HCT116 (cell line): Measurements from ENCODE around the gene C3orf70. TPM values are rescaled to one million over a fixed set of nuclear protein-coding genes. Genes with fewer than 3 reads are reported as not detected.

ENCODE experiments used
- ATAC-seq: fragments of 200-7000 bp; cut with Tn5 transposase; 2 replicates; pipeline ENCODE4 v1.9.1; 2020; ENCODE audit warnings: mild to moderate bottlenecking, moderate library complexity
- BruUV-seq: library from RNA; stranded (reverse); fragments of 400-500 nt; replicated peaks from 2 replicates; lab custom pipeline; 2021; lab: Mats Ljungman, UMichigan
- CTCF ChIA-PET: fragments of 300-600 bp; sonication (Branson Sonifier 250); formaldehyde crosslinking; loops from one replicate; lab custom pipeline; 2021; ENCODE audit warnings: antibody characterized with exemption; lab: Charles Lee
- POLR2A ChIA-PET: fragments of 300-600, 350-600 bp; sonication (Branson Sonifier 250); formaldehyde crosslinking; loops from one replicate; lab custom pipeline; 2021; ENCODE audit warnings: antibody characterized with exemption; lab: Charles Lee
- RAD21 ChIA-PET, 2 experiments: fragments of 300-600 bp; sonication (Branson Sonifier 250); formaldehyde crosslinking; loops; one replicate each; lab custom pipeline; 2023; ENCODE audit warnings: low total read pairs in 2 of 2; ENCODE audit not compliant: uncharacterized antibody in 2 of 2, unreplicated experiment in 2 of 2, low non-redundant PET in 1 of 2; lab: Charles Lee
- DNase-seq: peaks from one replicate; pipeline ENCODE4 v3.0.0-alpha.2; 2010; ENCODE audit warnings: low read depth, low spot score
- H2AFZ ChIP-seq: fragments of 200-600 bp; shearing (Covaris generic), sonication (generic); 2 replicates; pipeline ENCODE4 v1.6.1; 2017; ENCODE audit warnings: low read depth, mixed run types, mixed read lengths, antibody characterized with exemption, low read length; ENCODE audit not compliant: poor library complexity, severe bottlenecking
- H3K27ac ChIP-seq: 2 replicates; pipeline ENCODE4 v1.5.1; 2012; ENCODE audit warnings: low read depth, low read length
- H3K27me3 ChIP-seq: fragments of 200-600 bp; sonication (generic); 2 replicates; pipeline ENCODE4 v1.6.1; 2016; ENCODE audit warnings: mixed run types, low read length, mixed read lengths; ENCODE audit not compliant: insufficient read depth
- H3K36me3 ChIP-seq, 2 experiments: fragments of 200-500 bp in 1 of 2; fragments of 200-600 bp in 1 of 2; sonication (Bioruptor generic) in 1 of 2; sonication (generic) in 1 of 2; 2 replicates each; pipeline versions ENCODE4 v1.5.1 to v1.6.1; 2014 to 2016; ENCODE audit warnings: low read length in 2 of 2, inconsistent platforms in 1 of 2, mixed read lengths in 1 of 2, mixed run types in 1 of 2; ENCODE audit not compliant: insufficient read depth in 2 of 2, control insufficient read depth in 1 of 2
- H3K4me1 ChIP-seq, 2 experiments: fragments of 200-600 bp in 1 of 2; sonication (generic) in 1 of 2; 2 replicates each; pipeline versions ENCODE4 v1.5.1 to v1.6.1; 2012 to 2017; ENCODE audit warnings: low read length in 2 of 2, inconsistent platforms in 1 of 2, mild to moderate bottlenecking in 1 of 2, mixed read lengths in 1 of 2, mixed run types in 1 of 2, moderate library complexity in 1 of 2; ENCODE audit not compliant: insufficient read depth in 2 of 2, control insufficient read depth in 1 of 2
- H3K4me2 ChIP-seq: fragments of 200-600 bp; sonication (generic); 2 replicates; pipeline ENCODE4 v1.6.1; 2017; ENCODE audit warnings: mixed run types, low read length, mixed read lengths
- H3K4me3 ChIP-seq, 2 experiments: fragments of 200-600 bp in 1 of 2; sonication (generic) in 1 of 2; replicated peaks in 1 of 2; 2 replicates each; pipeline ENCODE4 v1.5.1; 2011 to 2016; ENCODE audit warnings: low read length in 2 of 2, control low read depth in 1 of 2, low read depth in 1 of 2, mild to moderate bottlenecking in 1 of 2, mixed read lengths in 1 of 2, mixed run types in 1 of 2
- H3K79me2 ChIP-seq: fragments of 200-600 bp; sonication (generic); 2 replicates; pipeline ENCODE4 v1.6.1; 2017; ENCODE audit warnings: mild to moderate bottlenecking, mixed run types, low read length, moderate library complexity, mixed read lengths; ENCODE audit not compliant: insufficient read depth
- H3K9ac ChIP-seq: fragments of 200-600 bp; sonication (generic); 2 replicates; pipeline ENCODE4 v1.6.1; 2016; ENCODE audit warnings: low read length, mixed read lengths
- H3K9me2 ChIP-seq: fragments of 200-600 bp; sonication (generic), shearing (Covaris generic); 2 replicates; pipeline ENCODE4 v1.6.1; 2017; ENCODE audit warnings: mixed run types, mild to moderate bottlenecking, moderate library complexity; ENCODE audit not compliant: insufficient read depth
- H3K9me3 ChIP-seq, 2 experiments: fragments of 200-500 bp in 1 of 2; fragments of 200-600 bp in 1 of 2; sonication (Bioruptor generic) in 1 of 2; sonication (generic) in 1 of 2; 2 replicates each; pipeline ENCODE4 v1.6.1; 2014 to 2017; ENCODE audit warnings: low read length in 2 of 2, mixed read lengths in 2 of 2, inconsistent platforms in 1 of 2, low read depth in 1 of 2, mild to moderate bottlenecking in 1 of 2, mixed run types in 1 of 2, moderate library complexity in 1 of 2; ENCODE audit not compliant: control insufficient read depth in 1 of 2, insufficient read depth in 1 of 2
- H4K20me1 ChIP-seq: fragments of 200-600 bp; sonication (generic), shearing (Covaris generic); 2 replicates; pipeline ENCODE4 v1.6.1; 2017; ENCODE audit warnings: mixed run types, mild to moderate bottlenecking, moderate library complexity; ENCODE audit not compliant: insufficient read depth
- CBX3 ChIP-seq: IDR thresholded peaks from 2 replicates; pipeline ENCODE4 v1.6.1; 2012; ENCODE audit warnings: low read depth
- EGR1 ChIP-seq: IDR thresholded peaks from 2 replicates; pipeline ENCODE4 v1.6.1; 2012; ENCODE audit warnings: low read depth
- ELF1 ChIP-seq: IDR thresholded peaks from 2 replicates; pipeline ENCODE4 v1.6.1; 2012; ENCODE audit warnings: low read depth, borderline replicate concordance
- EZH2 ChIP-seq: fragments of 200-600 bp; sonication (generic); IDR thresholded peaks from 2 replicates; pipeline ENCODE4 v1.6.1; 2017; ENCODE audit warnings: antibody characterized with exemption, mixed run types
- MAX ChIP-seq: IDR thresholded peaks from 2 replicates; pipeline ENCODE4 v1.6.1; 2012
- POLR2AphosphoS5 ChIP-seq: IDR thresholded peaks from 2 replicates; pipeline ENCODE4 v1.6.1; 2011; ENCODE audit warnings: mild to moderate bottlenecking, low read depth, low read length, moderate library complexity
- RAD21 ChIP-seq: IDR thresholded peaks from 2 replicates; pipeline ENCODE4 v1.6.1; 2012; ENCODE audit warnings: low read depth, mild to moderate bottlenecking
- REST ChIP-seq: IDR thresholded peaks from 2 replicates; pipeline ENCODE4 v1.6.1; 2012; ENCODE audit warnings: low read depth
- SIN3A ChIP-seq: IDR thresholded peaks from 2 replicates; pipeline ENCODE4 v1.6.1; 2012; ENCODE audit warnings: low read depth
- SRF ChIP-seq: IDR thresholded peaks from 2 replicates; pipeline ENCODE4 v1.6.1; 2012; ENCODE audit warnings: low read depth
- YY1 ChIP-seq: IDR thresholded peaks from 2 replicates; pipeline ENCODE4 v1.6.1; 2011; ENCODE audit warnings: low read length, low read depth, moderate library complexity, mild to moderate bottlenecking; ENCODE audit not compliant: insufficient replicate concordance; ENCODE audit errors: extremely low read depth
- ZFX ChIP-seq: fragments of 450-650 bp; IDR thresholded peaks from 2 replicates; pipeline ENCODE4 v1.6.1; 2017
- ZNF274 ChIP-seq: fragments of 200-500 bp; sonication (Bioruptor generic); IDR thresholded peaks from 2 replicates; pipeline ENCODE4 v1.6.1; 2014; ENCODE audit warnings: mild to moderate bottlenecking, low read depth, low read length, inconsistent platforms
- intact Hi-C: fragments of 100-400 bp; cut with micrococcal nuclease; formaldehyde crosslinking; loops from 2 replicates; pipeline ENCODE4 v1.10.0; 2022
- total RNA-seq: library from RNA; stranded (reverse); gene quantifications from one replicate; pipeline ENCODE4 v1.2.1, GENCODE V29; 2021; ENCODE audit not compliant: unreplicated experiment
- TF ChIP-seq, protein P1 (sequence below), 3 experiments: fragments of 200-600 bp in 1 of 3; sonication (generic) in 1 of 3; IDR thresholded peaks in 2 of 3; conservative IDR thresholded peaks in 1 of 3; 2 replicates each; pipeline ENCODE4 v1.5.1; 2012 to 2017; ENCODE audit warnings: low read depth in 2 of 3, low read length in 2 of 3, antibody characterized with exemption in 1 of 3, borderline replicate concordance in 1 of 3, control low read depth in 1 of 3, mild to moderate bottlenecking in 1 of 3, mixed read lengths in 1 of 3, mixed run types in 1 of 3, moderate library complexity in 1 of 3; ENCODE audit not compliant: insufficient read depth in 1 of 3

The C3orf70 gene
- total RNA-seq, 1 experiment from 2014 or later = not detected

- TF ChIP-seq EGR1 = no peak
- no peak for TF ChIP-seq REST
- no peak for TF ChIP-seq SIN3A
- TF ChIP-seq POLR2AphosphoS5 = no peak
- no peak for TF ChIP-seq ZNF274
- TF ChIP-seq ZFX = no peak
- no peak for TF ChIP-seq EZH2
- no peak for TF ChIP-seq YY1
- no peak for TF ChIP-seq SRF
- TF ChIP-seq, protein P1, sequence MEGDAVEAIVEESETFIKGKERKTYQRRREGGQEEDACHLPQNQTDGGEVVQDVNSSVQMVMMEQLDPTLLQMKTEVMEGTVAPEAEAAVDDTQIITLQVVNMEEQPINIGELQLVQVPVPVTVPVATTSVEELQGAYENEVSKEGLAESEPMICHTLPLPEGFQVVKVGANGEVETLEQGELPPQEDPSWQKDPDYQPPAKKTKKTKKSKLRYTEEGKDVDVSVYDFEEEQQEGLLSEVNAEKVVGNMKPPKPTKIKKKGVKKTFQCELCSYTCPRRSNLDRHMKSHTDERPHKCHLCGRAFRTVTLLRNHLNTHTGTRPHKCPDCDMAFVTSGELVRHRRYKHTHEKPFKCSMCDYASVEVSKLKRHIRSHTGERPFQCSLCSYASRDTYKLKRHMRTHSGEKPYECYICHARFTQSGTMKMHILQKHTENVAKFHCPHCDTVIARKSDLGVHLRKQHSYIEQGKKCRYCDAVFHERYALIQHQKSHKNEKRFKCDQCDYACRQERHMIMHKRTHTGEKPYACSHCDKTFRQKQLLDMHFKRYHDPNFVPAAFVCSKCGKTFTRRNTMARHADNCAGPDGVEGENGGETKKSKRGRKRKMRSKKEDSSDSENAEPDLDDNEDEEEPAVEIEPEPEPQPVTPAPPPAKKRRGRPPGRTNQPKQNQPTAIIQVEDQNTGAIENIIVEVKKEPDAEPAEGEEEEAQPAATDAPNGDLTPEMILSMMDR (IDR thresholded peaks at IDR 0.05 in 2 of 3, conservative IDR thresholded peaks at IDR 0.05 in 1 of 3; ENCODE audit: borderline replicate concordance in 1 of 3, insufficient read depth in 1 of 3, low read depth in 2 of 3, low read length in 2 of 3) = no peak
- TF ChIP-seq CBX3 = no peak
- no peak for TF ChIP-seq RAD21
- TF ChIP-seq ELF1 = no peak
- no peak for TF ChIP-seq MAX
- no peaks in the 10 kb centered on the region for H3K9me2 ChIP-seq
- no TSS peak for BruUV-seq
- ChIA-PET RAD21 (no interaction called here), CTCF (no interaction called here), POLR2A (interaction anchor here (1.2 kb wide), 1 partner anchor 10 kb away, joined by 4 read pairs; no protein-coding TSS in a partner anchor)
- DNase-seq = no peak
- peaks cover 6% of the 10 kb centered on the region; the same call in 1 of the 2 replicates for H3K27me3 ChIP-seq
- no peaks in the 10 kb centered on the region for H3K36me3 ChIP-seq
- no peaks in the 10 kb centered on the region for H3K4me1 ChIP-seq
- H3K9ac ChIP-seq = no peak overlapping the region
- H3K4me2 ChIP-seq = no peak overlapping the region
- H3K9me3 ChIP-seq = no peaks in the 10 kb centered on the region
- no peak overlapping the region for H3K27ac ChIP-seq
- no peaks in the 10 kb centered on the region for H4K20me1 ChIP-seq
- H3K79me2 ChIP-seq = no peaks in the 10 kb centered on the region
- no peak overlapping the region for H3K4me3 ChIP-seq
- intact Hi-C loops = no loop called here
- ATAC-seq = no peak
- H2AFZ ChIP-seq = no peak overlapping the region
These were observed 70.7 kb downstream of the C3orf70 start for GRCh38 chr3:185082149-185082548.
